PC-3 (cell line): Measurements from ENCODE around the gene GNRH2. TPM values are rescaled to one million over a fixed set of nuclear protein-coding genes. Genes with fewer than 3 reads are reported as not detected.
A peak's percentile ranks its signal among the peaks of the same experiment; 100 is the strongest.

Experiments used
- ATAC-seq: fragments of 200-7000 bp; cut with Tn5 transposase; 2 replicates; pipeline ENCODE4 v1.9.1; 2020; ENCODE audit warnings: mild to moderate bottlenecking, moderate library complexity
- BruUV-seq: library from RNA; stranded (reverse); fragments of 400-500 nt; replicated peaks from 2 replicates; lab custom pipeline; 2021; lab: Mats Ljungman, UMichigan
- CTCF ChIA-PET: fragments of 300-600 bp; sonication (Branson Sonifier 250); formaldehyde crosslinking; loops from one replicate; lab custom pipeline; 2022; ENCODE audit warnings: antibody characterized with exemption; lab: Charles Lee
- POLR2A ChIA-PET: fragments of 300-600 bp; sonication (Branson Sonifier 250); formaldehyde crosslinking; loops from one replicate; lab custom pipeline; 2022; ENCODE audit warnings: antibody characterized with exemption; ENCODE audit not compliant: unreplicated experiment; lab: Charles Lee
- DNase-seq: peaks from one replicate; pipeline ENCODE4 v3.0.0-alpha.2; 2015
- H2AFZ ChIP-seq: fragments of 300-600 bp; sonication (generic); 2 replicates; pipeline ENCODE4 v1.6.0; 2016; ENCODE audit warnings: antibody characterized with exemption, low read length
- H3F3A ChIP-seq: fragments of 300-600 bp; sonication (generic); one replicate; pipeline ENCODE4 v1.6.0; 2017; ENCODE audit warnings: antibody characterized with exemption, low read length, control low read depth, mild to moderate bottlenecking; ENCODE audit not compliant: unreplicated experiment
- H3K27ac ChIP-seq: fragments of 300-600 bp; sonication (generic); 2 replicates; pipeline ENCODE4 v1.5.1; 2016; ENCODE audit warnings: mild to moderate bottlenecking, low read length
- H3K27me3 ChIP-seq: fragments of 300-600 bp; sonication (generic); 2 replicates; pipeline ENCODE4 v1.6.1; 2016; ENCODE audit warnings: low read length, mixed read lengths
- H3K36me3 ChIP-seq: fragments of 300-600 bp; sonication (generic); 2 replicates; pipeline ENCODE4 v1.6.1; 2016; ENCODE audit warnings: low read depth, mixed run types, low read length, mixed read lengths
- H3K4me1 ChIP-seq: fragments of 300-600 bp; sonication (generic); 2 replicates; pipeline ENCODE4 v1.5.1; 2016; ENCODE audit warnings: low read length; ENCODE audit not compliant: insufficient read depth
- H3K4me2 ChIP-seq: fragments of 300-600 bp; sonication (generic); 2 replicates; pipeline ENCODE4 v1.6.0; 2016; ENCODE audit warnings: low read length
- H3K4me3 ChIP-seq: fragments of 300-600 bp; sonication (generic); 2 replicates; pipeline ENCODE4 v1.5.1; 2016; ENCODE audit warnings: mild to moderate bottlenecking, low read length, mixed read lengths
- H3K79me2 ChIP-seq: fragments of 300-600 bp; sonication (generic); 2 replicates; pipeline ENCODE4 v1.6.1; 2017; ENCODE audit warnings: low read length, mixed read lengths
- H3K9ac ChIP-seq: fragments of 300-600 bp; sonication (generic); 2 replicates; pipeline ENCODE4 v1.6.0; 2016; ENCODE audit warnings: mild to moderate bottlenecking, low read length
- H3K9me2 ChIP-seq: fragments of 300-600 bp; sonication (generic); replicated peaks from 2 replicates; pipeline ENCODE4 v1.6.1; 2016; ENCODE audit warnings: mixed run types, low read length, mixed read lengths
- H3K9me3 ChIP-seq: fragments of 300-600 bp; sonication (generic); 2 replicates; pipeline ENCODE4 v1.6.1; 2016; ENCODE audit warnings: low read length, mixed read lengths
- H4K20me1 ChIP-seq: fragments of 300-600 bp; sonication (generic); 2 replicates; pipeline ENCODE4 v1.6.1; 2016; ENCODE audit warnings: low read length, mixed read lengths
- EZH2 ChIP-seq: fragments of 300-600 bp; sonication (generic); IDR thresholded peaks from one replicate; pipeline ENCODE4 v1.6.1; 2017; ENCODE audit warnings: antibody characterized with exemption, mild to moderate bottlenecking, low read length; ENCODE audit not compliant: unreplicated experiment
- EZH2phosphoT487 ChIP-seq: fragments of 300-600 bp; sonication (generic); IDR thresholded peaks from 2 replicates; pipeline ENCODE4 v1.6.1; 2018; ENCODE audit warnings: mild to moderate bottlenecking, antibody characterized with exemption, low read length, borderline replicate concordance
- intact Hi-C: fragments of 100-400 bp; cut with micrococcal nuclease; formaldehyde crosslinking; loops from 2 replicates; pipeline ENCODE4 v1.9.0; 2023
- total RNA-seq: library from RNA; depleted of rRNA; stranded (reverse); fragments of >200 nt; gene quantifications from 2 replicates; pipeline ENCODE4 v1.2.3, GENCODE V29; 2014
- TF ChIP-seq, protein P1 (sequence below): fragments of 300-600 bp; sonication (generic); conservative IDR thresholded peaks from 2 replicates; pipeline ENCODE4 v1.5.1; 2017; ENCODE audit warnings: antibody characterized with exemption, low read depth, mild to moderate bottlenecking, low read length

The GNRH2 gene
- total RNA-seq, 1 experiment from 2014 or later, result not detected

DNA sequence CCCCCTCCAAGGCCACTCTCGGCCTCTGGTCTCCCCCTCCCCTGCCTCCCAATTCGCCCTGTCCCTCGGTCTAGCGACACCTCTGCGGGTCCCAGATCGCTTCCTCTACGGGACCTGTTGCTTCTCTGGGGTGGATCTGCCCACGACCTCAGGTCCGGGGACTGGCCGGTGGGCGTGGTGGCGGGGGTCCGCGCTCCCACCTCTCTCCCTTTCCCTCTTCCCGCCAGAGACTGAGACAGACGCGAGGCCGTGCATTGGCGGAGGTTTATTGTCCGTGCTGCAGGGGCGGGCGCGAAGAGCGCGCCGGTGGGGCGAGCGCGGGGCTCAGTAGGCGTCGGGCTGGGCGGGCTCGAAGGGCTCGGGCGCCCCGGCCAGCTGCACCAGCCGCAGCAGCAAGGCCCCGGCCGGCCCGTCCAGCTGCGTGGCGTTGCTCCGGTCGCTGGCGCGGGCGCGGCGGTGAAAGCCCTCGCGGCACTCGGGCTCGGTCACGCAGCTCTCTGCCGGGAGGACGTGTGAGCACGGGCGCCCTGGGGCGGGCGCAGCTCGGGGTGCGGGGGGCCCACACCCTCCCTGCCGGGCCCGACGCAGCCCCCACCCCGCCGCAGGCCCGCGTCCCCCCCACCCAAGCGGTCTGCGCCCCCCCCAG lies 39.0 kb downstream of the GNRH2 start:
- DNase-seq (no peak), ATAC-seq (peak; percentile 25; the same call in 1 of the 2 replicates)
- CTCF ChIA-PET, result no interaction called here
- H3K9me2 ChIP-seq, result no peaks in the 10 kb centered on the region
- POLR2A ChIA-PET, result no interaction called here
- H3K4me3 ChIP-seq, result no peak overlapping the region
- no peaks in the 10 kb centered on the region for H4K20me1 ChIP-seq
- BruUV-seq, result no TSS peak
- no peak overlapping the region for H3K9ac ChIP-seq
- no peak; the same call in 1 of the 2 replicates for TF ChIP-seq EZH2phosphoT487
- TF ChIP-seq EZH2, result no peak
- TF ChIP-seq, protein P1, sequence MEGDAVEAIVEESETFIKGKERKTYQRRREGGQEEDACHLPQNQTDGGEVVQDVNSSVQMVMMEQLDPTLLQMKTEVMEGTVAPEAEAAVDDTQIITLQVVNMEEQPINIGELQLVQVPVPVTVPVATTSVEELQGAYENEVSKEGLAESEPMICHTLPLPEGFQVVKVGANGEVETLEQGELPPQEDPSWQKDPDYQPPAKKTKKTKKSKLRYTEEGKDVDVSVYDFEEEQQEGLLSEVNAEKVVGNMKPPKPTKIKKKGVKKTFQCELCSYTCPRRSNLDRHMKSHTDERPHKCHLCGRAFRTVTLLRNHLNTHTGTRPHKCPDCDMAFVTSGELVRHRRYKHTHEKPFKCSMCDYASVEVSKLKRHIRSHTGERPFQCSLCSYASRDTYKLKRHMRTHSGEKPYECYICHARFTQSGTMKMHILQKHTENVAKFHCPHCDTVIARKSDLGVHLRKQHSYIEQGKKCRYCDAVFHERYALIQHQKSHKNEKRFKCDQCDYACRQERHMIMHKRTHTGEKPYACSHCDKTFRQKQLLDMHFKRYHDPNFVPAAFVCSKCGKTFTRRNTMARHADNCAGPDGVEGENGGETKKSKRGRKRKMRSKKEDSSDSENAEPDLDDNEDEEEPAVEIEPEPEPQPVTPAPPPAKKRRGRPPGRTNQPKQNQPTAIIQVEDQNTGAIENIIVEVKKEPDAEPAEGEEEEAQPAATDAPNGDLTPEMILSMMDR, result no peak
- H3K27me3 ChIP-seq, result peaks cover 20% of the 10 kb centered on the region
- no peak overlapping the region for H2AFZ ChIP-seq
- intact Hi-C loops, result no loop called here
- H3K27ac ChIP-seq, result no peak overlapping the region
- H3K4me1 ChIP-seq, result no peaks in the 10 kb centered on the region
- H3K4me2 ChIP-seq, result no peak overlapping the region
- H3K36me3 ChIP-seq, result no peaks in the 10 kb centered on the region
- H3F3A ChIP-seq, result no peaks in the 10 kb centered on the region
- no peaks in the 10 kb centered on the region for H3K9me3 ChIP-seq
- no peaks in the 10 kb centered on the region for H3K79me2 ChIP-seq

GRCh38 chr20:3082955-3083952 lies 39.8 kb downstream of the GNRH2 start:
- H3K4me1 ChIP-seq, result no peaks in the 10 kb centered on the region
- DNase-seq, result no peak
- no peaks in the 10 kb centered on the region for H3K79me2 ChIP-seq
- intact Hi-C loops, result no loop called here
- no TSS peak for BruUV-seq
- H4K20me1 ChIP-seq, result no peaks in the 10 kb centered on the region
- no peak overlapping the region for H3K27ac ChIP-seq
- H3K4me2 ChIP-seq, result no peak overlapping the region
- no peaks in the 10 kb centered on the region for H3F3A ChIP-seq
- H3K9me3 ChIP-seq, result no peaks in the 10 kb centered on the region
- ChIA-PET CTCF (no interaction called here), POLR2A (no interaction called here)
- H3K27me3 ChIP-seq, result peaks cover 20% of the 10 kb centered on the region
- H3K4me3 ChIP-seq, result no peak overlapping the region
- ATAC-seq, result no peak
- H2AFZ ChIP-seq, result no peak overlapping the region
- H3K9ac ChIP-seq, result no peak overlapping the region
- TF ChIP-seq EZH2phosphoT487 (no peak), EZH2 (no peak)
- TF ChIP-seq, protein P1, result no peak
- no peaks in the 10 kb centered on the region for H3K9me2 ChIP-seq
- H3K36me3 ChIP-seq, result no peaks in the 10 kb centered on the region
